GM18858 (cell line): ENCODE measurements around the gene TMEM184A.

Experiments used
- ATAC-seq: cut with Tn5 transposase; IDR thresholded peaks from one replicate; pipeline ENCODE4 v1.9.1; 2021; ENCODE audit not compliant: unreplicated experiment

Gene TMEM184A

DNA sequence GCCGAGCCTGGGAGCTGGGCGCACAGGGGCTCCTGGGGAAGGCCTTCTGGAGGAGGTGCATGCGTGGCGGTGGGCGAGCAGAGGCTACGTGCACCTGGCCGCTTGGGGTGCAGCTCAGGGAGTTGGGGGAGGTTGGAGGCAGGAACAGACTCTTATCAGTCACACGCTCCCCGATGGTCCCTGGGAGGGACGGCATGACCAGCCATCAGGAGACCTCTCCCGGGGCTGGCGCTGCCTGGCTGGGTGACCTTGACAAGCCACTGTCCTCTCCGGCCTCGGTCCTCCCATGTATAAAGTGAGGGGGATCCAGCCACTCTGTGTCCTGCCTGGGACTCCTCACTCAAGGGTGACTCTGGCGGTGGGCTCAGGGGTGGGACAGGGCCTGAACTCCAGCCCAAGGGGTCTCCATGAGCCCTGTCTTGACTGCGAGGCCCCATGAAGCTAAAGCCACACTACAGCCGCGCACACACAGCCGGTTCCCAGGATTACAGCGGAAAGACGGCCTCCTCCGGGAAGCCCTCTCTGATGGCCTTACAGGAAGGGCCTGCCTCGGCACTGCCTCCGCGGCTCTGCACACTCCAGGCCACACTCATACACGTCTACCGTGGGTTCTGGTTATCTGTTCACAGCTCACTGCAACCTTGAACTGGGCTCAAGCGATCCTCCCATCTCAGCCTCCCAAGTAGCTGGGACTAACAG lies 2.3 kb downstream of the TMEM184A start:
- ATAC-seq, result no peak

DNA sequence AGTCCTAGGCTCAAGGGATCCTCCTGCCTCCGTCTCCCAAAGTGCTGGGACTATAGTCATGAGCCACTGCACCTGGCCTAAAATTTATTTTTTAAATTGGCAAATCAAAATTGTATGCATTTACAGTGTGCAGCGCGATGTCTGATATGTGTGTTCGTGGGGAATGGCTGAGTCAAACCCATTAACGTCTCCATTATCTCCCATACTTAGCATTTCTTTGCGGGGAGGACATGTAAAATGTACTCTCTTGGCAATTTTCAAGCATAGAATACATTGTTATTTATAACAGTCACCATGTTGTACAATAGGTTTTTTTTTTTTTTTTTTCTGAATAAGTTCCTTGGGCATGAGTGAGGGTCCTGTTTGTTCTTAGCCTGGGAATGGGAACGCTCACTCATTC lies 3.8 kb downstream of the TMEM184A start:
- ATAC-seq, result no peak

- no peak for ATAC-seq
These were observed 5.2 kb downstream of the TMEM184A start for GRCh38 chr7:1550846-1551155.

- ATAC-seq, result no peak
These were observed 5.8 kb downstream of the TMEM184A start for GRCh38 chr7:1550005-1550845.

DNA sequence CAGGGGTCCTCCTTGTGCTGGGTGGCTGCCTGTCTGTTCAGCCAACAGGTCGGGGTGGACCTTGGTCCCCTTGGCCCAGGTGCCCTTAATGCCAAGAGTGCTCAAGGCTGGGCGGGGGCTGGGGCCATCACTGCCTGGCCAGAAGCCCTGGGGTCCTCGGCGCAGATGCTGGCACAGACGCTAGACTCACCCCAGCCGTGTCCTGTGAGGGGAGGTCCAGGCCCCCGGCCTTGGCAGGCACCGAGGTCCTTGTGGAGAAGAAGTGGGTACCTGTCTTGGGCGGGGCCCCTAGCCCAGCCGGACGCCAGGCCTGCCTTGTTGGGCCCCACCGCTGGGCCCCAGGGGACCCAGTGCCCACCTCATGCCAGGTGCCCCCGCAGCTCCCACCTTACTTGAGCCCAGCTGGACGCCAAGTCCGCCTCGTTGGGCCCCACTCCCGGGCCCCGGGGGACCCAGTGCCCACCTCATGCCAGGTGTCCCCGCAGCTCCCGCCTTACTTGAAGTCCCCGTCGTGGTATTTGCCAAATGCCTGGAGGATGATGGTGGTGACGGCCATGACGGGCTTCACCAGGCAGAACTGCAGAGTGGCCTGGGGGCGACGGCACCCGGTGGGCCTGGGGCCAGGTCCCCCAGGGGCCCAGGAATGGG lies 6.5 kb downstream of the TMEM184A start:
- no peak for ATAC-seq

DNA sequence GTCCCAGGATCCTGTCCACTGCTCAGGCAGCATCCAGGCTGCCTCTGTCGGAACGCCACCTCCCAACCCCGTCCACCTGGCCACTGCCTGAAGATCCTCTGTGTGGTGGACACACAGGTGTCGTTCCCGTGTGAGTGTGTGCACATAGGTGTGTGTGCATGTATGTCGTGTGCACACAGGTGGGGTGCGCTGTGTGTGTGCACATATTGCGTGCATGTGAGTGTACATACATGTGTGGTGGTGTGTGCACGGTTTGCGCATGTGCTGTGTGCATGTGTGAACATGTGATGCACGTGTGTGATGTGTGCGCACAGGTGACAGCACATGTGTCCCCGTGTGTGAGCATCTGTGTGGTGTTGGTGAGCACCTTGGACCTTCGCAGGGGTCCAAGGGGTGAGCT lies 7.1 kb downstream of the TMEM184A start:
- no peak for ATAC-seq

DNA sequence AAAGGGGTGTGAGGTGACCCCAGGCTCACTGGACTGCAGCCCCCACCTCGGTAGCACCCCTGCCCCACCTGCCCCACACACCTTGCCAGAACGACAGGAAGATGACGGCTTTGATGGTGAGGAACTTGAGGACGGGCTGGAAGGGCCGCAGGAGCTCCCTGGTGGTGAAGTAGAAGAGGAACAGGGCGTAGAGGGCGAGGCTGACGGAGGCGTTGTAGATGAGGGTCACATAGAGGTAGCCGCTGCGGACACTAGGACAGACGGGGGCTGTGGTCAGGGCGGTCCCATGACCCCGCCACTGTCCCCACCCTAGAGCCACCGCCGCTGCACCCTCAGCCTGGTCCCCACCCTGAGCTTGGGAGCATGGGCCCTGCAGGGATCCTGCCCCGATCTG lies 7.6 kb downstream of the TMEM184A start:
- no peak for ATAC-seq

DNA sequence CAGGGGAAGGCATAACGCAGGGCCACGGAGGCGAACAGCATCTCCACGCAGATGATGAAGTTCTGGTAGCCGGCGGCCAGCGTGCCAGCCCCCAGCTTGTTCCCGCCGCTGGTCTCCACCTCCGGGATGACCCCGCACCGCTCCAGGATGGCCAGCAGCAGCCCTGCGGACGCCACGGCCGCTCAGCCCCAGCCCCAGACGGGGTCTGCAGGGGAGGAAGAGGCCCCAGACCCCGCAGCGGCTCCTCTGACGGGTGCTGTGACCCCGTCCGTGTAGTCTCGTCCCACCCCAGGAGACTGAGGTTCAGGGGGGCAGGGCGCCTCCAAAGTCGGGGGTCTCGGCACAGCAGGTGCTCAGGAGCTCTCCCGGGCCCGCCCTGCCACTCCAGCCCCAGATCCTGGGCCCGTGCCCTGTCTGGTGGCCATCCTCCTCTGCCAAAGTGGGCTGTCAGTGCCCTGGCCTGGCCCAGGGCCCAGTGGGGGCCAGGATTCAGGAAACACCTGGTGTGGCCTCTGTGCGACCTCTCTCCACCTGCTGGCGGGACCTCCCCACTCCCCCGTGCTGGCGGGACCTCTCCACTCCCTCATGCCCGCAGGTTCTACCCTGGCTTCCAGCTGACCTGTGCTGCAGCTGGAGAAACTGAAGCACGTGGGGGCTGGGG lies 8.1 kb downstream of the TMEM184A start:
- no peak for ATAC-seq

GRCh38 chr7:1546909-1547776 lies 8.9 kb downstream of the TMEM184A start:
- no peak for ATAC-seq

GRCh38 chr7:1546274-1546908 lies 9.6 kb downstream of the TMEM184A start:
- ATAC-seq, result no peak

DNA sequence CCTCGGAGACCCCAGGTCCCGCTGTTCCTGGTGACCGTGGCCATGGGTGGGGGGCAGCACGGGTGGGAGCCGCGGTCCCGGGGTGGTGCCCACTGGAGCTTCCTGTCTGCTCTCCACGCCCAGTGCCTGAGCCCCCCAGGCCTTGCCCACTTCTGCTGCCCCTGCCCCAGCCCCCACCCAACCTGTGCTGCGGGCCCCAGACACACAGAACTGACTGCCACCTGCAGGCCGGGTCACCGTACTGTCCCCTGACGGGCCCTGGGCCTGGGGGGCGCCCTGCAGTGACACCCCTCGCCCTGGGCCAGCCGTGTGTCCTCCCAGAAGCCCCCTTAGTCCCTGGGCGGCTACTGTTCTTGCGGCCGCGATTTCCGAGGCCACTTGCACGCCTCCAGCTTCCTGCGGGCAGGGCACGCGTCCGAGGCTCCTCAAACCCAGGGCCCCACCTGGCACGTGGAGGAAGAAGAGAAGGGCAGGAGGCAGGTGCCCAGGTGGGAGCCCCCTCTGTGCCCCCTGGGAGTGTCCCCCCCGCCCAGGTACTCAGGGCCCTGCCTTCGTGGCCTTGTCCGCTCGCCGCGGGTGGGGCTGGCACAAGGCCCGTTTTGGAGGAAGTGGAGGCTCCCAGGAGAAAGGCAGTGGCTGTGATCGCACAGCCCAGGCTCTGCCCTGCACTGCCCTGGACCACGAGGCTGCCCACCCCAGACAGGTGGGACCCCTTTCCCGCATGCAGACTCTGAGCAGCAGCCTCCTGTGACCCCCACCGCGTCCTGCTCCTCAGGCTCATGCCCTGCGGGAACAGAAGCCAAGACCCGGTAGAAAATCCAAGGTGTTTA lies 10.4 kb downstream of the TMEM184A start:
- no peak for ATAC-seq

DNA sequence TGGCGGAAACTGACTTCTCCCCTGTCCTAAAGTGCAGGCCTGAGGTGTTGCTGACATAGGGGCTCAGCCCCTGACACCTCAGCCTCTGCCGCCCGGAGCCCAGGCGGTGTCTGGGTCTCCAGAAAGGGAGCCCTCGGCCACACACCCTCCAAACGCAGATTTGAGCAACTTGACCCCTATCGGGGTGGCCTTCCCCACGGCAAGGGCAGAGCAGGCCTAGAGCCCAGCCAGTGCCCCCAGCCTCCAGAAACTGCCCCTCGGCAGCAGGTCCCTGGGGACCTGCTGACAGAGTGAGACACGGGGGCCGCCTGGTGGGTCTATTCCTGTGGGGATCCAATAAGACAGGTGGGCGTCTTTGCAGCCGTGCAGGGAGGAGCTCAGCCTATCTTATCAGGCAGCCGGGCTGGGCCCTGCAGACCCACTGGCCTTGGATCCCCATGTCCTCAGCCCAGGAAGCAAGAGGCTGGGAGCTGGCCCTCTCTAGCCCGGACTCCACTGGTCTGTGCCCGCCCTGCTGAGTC lies 11.0 kb downstream of the TMEM184A start:
- ATAC-seq, result no peak

DNA sequence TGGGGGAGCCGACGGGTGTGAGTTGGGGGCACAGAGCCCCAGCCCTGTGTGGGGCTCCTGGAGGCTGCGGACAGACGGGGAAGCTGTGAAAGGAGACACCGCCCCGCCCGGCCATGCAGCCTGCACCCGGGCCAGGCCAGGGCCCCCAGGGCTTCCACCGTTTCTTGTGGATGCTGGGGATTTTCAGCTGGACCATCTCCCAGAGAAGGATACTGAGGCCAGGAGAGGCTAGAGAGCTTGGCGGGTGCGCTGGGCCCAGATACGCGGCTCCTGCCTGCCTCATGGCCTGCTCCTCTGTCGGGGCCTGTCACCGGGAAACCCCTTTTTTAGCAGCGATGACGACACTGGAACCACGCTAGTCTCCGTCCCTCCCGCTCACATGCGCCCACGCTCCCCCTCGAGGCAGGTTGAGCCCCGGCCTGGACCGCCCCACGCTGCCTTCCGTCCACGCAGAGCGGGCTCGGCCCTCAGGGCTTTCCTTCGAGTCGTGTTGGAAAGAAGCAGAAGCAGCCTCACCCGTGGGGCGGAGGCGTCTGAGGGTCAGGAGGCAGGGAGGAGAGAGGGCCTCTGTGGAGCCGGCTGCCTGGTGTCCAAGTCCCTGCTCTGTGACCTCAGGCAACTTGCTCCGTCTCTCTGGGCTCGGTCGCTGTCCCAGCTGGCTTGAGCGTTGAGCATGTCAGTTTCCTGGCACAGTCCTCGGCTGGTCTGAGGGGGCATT lies 11.7 kb downstream of the TMEM184A start:
- ATAC-seq, result no peak

DNA sequence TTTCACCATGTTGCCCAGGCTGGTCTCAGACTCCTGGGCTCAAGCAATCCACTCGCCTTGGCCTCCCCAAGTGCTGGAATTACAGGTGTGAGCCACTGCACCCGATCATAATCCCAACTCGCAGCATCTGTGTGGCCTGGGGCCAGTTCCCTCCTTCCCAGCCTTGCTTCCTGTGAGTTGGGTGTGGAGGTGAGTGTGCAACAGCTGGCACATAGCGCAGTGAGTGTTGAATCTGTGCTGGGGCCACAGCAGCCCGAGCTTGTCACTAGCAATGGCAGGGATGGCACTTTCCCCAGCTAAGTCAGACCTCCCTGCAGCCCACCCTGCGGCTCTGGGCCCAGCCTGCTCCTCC lies 12.2 kb downstream of the TMEM184A start:
- no peak for ATAC-seq

GRCh38 chr7:1542841-1543747 lies 12.9 kb downstream of the TMEM184A start:
- no peak for ATAC-seq

GRCh38 chr7:1542329-1542728 lies 13.7 kb downstream of the TMEM184A start:
- no peak for ATAC-seq

GRCh38 chr7:1541431-1542162 lies 14.4 kb downstream of the TMEM184A start:
- no peak for ATAC-seq
